Upper lobe of right lung (tissue), 1 donor: ENCODE results near the gene IL7R. TPM values are rescaled to one million over a fixed set of nuclear protein-coding genes. Genes with fewer than 3 reads are reported as not detected.
A peak's percentile ranks its signal among the peaks of the same experiment; 100 is the strongest.

Experiments
- ATAC-seq: fragments of 200-7000 bp; cut with Tn5 transposase; one replicate; pipeline ENCODE4 v1.9.1; 2020; ENCODE audit warnings: mild to moderate bottlenecking, moderate library complexity
- DNase-seq: peaks from one replicate; pipeline ENCODE4 v3.0.0-alpha.2; 2020
- H3K27ac ChIP-seq: fragments of 200-600 bp; one replicate; pipeline ENCODE4 v1.8.0; 2022
- H3K27me3 ChIP-seq: fragments of 200-600 bp; one replicate; pipeline ENCODE4 v1.8.0; 2022; ENCODE audit warnings: mild to moderate bottlenecking
- H3K36me3 ChIP-seq: fragments of 200-600 bp; one replicate; pipeline ENCODE4 v1.8.0; 2022
- H3K4me1 ChIP-seq: fragments of 200-600 bp; one replicate; pipeline ENCODE4 v1.8.0; 2022
- H3K4me3 ChIP-seq: fragments of 200-600 bp; one replicate; pipeline ENCODE4 v1.8.0; 2022; ENCODE audit warnings: mild to moderate bottlenecking
- H3K9me3 ChIP-seq: fragments of 200-600 bp; one replicate; pipeline ENCODE4 v1.8.0; 2022
- intact Hi-C: fragments of 100-400 bp; cut with DNase I; formaldehyde crosslinking; loops from one replicate; pipeline ENCODE4 v1.11.0; 2022
- total RNA-seq: library from RNA; stranded (reverse); fragmentation: NEBNext Ultra II Directional; extraction: Animal tissue kit (Norgen Biotek cat#: 25700); gene quantifications from one replicate; pipeline ENCODE4 v1.2.1, GENCODE V29; 2021
- TF ChIP-seq, protein P1 (sequence below): fragments of 200-600 bp; IDR thresholded peaks from one replicate; pipeline ENCODE4 v1.8.0; 2022; ENCODE audit warnings: antibody characterized with exemption
- donor health status: DM: no; HTN: yes; CAD: no; lungs with severe emphysema.

IL7R gene
- total RNA-seq, 1 donor from 2014 or later = 226 TPM

GRCh38 chr5:35879096-35879495 is 22.4 kb downstream of the IL7R start:
- Histone ChIP-seq H3K27ac (no peak overlapping the region), H3K4me3 (no peak overlapping the region), H3K9me3 (no peaks in the 10 kb centered on the region), H3K4me1 (peaks cover 4% of the 10 kb centered on the region), H3K27me3 (no peaks in the 10 kb centered on the region), H3K36me3 (no peaks in the 10 kb centered on the region)
- TF ChIP-seq, protein P1, sequence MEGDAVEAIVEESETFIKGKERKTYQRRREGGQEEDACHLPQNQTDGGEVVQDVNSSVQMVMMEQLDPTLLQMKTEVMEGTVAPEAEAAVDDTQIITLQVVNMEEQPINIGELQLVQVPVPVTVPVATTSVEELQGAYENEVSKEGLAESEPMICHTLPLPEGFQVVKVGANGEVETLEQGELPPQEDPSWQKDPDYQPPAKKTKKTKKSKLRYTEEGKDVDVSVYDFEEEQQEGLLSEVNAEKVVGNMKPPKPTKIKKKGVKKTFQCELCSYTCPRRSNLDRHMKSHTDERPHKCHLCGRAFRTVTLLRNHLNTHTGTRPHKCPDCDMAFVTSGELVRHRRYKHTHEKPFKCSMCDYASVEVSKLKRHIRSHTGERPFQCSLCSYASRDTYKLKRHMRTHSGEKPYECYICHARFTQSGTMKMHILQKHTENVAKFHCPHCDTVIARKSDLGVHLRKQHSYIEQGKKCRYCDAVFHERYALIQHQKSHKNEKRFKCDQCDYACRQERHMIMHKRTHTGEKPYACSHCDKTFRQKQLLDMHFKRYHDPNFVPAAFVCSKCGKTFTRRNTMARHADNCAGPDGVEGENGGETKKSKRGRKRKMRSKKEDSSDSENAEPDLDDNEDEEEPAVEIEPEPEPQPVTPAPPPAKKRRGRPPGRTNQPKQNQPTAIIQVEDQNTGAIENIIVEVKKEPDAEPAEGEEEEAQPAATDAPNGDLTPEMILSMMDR = no peak
- DNase-seq = no peak
- intact Hi-C loops = no loop called here
- no peak for ATAC-seq

DNA sequence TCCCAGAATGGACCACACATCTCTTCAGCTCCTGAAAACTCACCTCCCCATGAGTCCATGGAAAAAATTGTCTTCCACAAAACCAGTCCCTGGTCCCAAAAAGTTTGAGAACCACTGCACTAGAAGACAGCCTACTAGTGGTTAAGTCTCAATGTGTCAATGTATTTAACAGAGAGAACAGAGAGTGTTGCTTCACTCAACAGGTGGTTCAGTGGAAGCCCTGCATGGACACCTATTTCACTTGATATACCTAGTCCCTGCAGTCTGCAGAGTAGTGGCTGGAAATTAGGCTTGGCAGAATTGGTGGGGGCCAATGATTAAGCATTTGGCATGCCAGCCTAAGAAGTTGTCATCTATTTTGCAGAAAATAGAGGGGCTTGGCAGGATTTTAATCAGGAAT is 23.0 kb downstream of the IL7R start:
- Histone ChIP-seq H3K4me3 (no peak overlapping the region), H3K4me1 (peaks cover 6% of the 10 kb centered on the region), H3K9me3 (no peaks in the 10 kb centered on the region), H3K27ac (no peak overlapping the region), H3K27me3 (no peaks in the 10 kb centered on the region), H3K36me3 (no peaks in the 10 kb centered on the region)
- DNase-seq = no peak
- intact Hi-C loops = no loop called here
- no peak for ATAC-seq
- TF ChIP-seq, protein P1 = no peak

- H3K4me3 ChIP-seq = no peak overlapping the region
- ATAC-seq (no peak), DNase-seq (no peak)
- intact Hi-C loops = no loop called here
- peaks cover 6% of the 10 kb centered on the region for H3K4me1 ChIP-seq
- TF ChIP-seq, protein P1 = no peak
- H3K27ac ChIP-seq = no peak overlapping the region
- H3K9me3 ChIP-seq = no peaks in the 10 kb centered on the region
- H3K27me3 ChIP-seq = no peaks in the 10 kb centered on the region
- H3K36me3 ChIP-seq = no peaks in the 10 kb centered on the region
Observed at GRCh38 chr5:35880156-35880555, 23.5 kb downstream of the IL7R start.

DNA sequence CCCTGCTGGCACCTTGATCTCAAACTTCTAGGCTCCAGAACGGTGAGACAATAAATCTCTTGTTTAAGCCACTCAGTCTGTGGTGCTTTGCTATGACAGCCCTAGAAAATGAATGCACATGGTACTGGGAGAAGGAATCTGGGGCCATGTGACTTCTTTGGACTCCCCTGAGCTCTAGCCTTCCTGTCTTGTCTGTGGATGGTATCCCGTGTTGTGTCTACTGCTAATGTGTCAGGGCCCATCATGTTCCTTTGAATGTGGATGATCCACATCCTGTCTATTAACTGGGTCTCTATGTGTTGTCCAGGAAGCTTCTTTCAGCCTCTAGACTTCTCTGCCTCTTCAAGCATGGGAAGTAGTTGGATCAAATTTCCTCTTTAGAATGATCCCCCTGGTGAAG is 25.1 kb downstream of the IL7R start:
- TF ChIP-seq, protein P1 = no peak
- H3K36me3 ChIP-seq = no peaks in the 10 kb centered on the region
- ATAC-seq = no peak
- no peaks in the 10 kb centered on the region for H3K9me3 ChIP-seq
- intact Hi-C loops = no loop called here
- H3K27ac ChIP-seq = no peak overlapping the region
- no peak for DNase-seq
- H3K4me3 ChIP-seq = no peak overlapping the region
- H3K4me1 ChIP-seq = peaks cover 6% of the 10 kb centered on the region
- H3K27me3 ChIP-seq = no peaks in the 10 kb centered on the region

- H3K9me3 ChIP-seq = no peaks in the 10 kb centered on the region
- TF ChIP-seq, protein P1 = no peak
- intact Hi-C loops = no loop called here
- H3K27ac ChIP-seq = no peak overlapping the region
- H3K4me3 ChIP-seq = no peak overlapping the region
- ATAC-seq = peak; percentile 76
- H3K36me3 ChIP-seq = no peaks in the 10 kb centered on the region
- H3K27me3 ChIP-seq = no peaks in the 10 kb centered on the region
- peaks cover 6% of the 10 kb centered on the region for H3K4me1 ChIP-seq
- DNase-seq = no peak
Observed at GRCh38 chr5:35884191-35884769, 27.6 kb downstream of the IL7R start.

DNA sequence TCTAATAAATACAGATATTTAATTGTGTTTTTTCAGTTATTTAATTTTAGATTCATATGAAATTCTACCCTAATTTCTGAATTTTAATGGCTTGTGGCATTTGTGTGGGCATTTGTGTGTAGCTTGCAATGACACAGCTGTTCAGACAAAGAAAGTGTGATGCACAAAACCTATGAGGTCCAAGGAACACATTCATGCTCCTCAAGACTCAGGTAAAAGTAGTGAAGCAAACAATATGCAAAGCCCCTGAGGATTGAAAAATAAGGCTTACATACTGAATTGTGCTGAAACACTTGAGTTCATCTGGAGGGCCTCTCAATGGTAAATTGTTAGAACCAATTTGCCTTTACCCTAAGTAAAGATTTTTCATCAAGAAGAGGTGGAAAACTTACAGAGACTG is 28.1 kb downstream of the IL7R start:
- Histone ChIP-seq H3K4me1 (peaks cover 6% of the 10 kb centered on the region), H3K4me3 (no peak overlapping the region), H3K27ac (no peak overlapping the region), H3K27me3 (no peaks in the 10 kb centered on the region), H3K9me3 (no peaks in the 10 kb centered on the region), H3K36me3 (no peaks in the 10 kb centered on the region)
- intact Hi-C loops = no loop called here
- TF ChIP-seq, protein P1 = no peak
- no peak for ATAC-seq
- no peak for DNase-seq
